HEK293 (cell line): ENCODE results near the gene L2HGDH.

Experiments used
- REST ChIP-seq: fragments of 450-650 bp; formaldehyde crosslinking; IDR thresholded peaks from 2 replicates; pipeline ENCODE4 v1.5.1; 2016; ENCODE audit warnings: missing biosample characterization, missing genetic modification characterization
- ZNF426 ChIP-seq: fragments of 450-650 bp; formaldehyde crosslinking; IDR thresholded peaks from 2 replicates; pipeline ENCODE4 v1.5.1; 2017; ENCODE audit warnings: missing biosample characterization, missing genetic modification characterization, mild to moderate bottlenecking, inconsistent platforms, moderate library complexity
- ZNF660 ChIP-seq: fragments of 450-650 bp; IDR thresholded peaks from 2 replicates; pipeline ENCODE4 v1.5.1; 2018; ENCODE audit warnings: missing biosample characterization, mild to moderate bottlenecking, missing genetic modification characterization
- TF ChIP-seq, protein P1 (sequence below): fragments of 450-650 bp; formaldehyde crosslinking; IDR thresholded peaks from 2 replicates; pipeline ENCODE4 v1.5.1; 2016; ENCODE audit warnings: missing biosample characterization, missing genetic modification characterization

DNA sequence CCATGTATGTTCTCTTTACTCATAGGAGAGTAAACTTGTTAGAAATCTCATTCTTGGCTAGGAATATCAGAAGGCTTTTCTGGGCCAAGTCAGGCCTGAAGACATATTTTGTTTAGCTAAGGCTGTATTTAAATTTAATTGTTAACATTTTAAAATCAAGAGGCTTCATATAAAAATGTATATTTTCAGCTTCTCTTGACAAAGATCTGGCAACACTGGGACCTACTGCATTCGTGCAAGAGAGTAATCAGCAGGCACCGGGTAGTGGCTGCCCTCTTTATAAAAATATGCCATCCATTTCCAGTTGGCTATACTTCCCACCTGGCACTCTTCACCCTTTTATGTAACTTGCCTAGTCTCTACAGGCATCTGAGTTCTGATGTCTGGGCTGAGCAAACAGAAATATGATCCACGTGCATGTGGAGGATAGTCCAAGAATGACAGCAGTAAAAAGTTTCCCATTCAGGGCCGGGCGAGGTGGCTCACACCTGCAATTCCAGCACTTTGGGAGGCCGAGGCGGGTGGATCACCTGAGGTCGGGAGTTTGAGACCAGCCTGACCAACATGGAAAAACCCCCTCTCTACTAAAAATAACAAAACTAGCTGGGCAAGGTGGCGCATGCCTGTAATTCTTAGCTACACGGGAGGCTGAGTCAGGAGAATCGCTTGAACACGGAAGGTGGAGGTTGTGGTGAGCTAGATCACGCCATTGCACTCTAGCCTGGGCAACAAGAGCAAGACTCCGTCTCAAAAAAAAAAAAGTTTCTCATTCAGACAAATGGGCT lies 78.7 kb downstream of the L2HGDH start:
- TF ChIP-seq, protein P1, sequence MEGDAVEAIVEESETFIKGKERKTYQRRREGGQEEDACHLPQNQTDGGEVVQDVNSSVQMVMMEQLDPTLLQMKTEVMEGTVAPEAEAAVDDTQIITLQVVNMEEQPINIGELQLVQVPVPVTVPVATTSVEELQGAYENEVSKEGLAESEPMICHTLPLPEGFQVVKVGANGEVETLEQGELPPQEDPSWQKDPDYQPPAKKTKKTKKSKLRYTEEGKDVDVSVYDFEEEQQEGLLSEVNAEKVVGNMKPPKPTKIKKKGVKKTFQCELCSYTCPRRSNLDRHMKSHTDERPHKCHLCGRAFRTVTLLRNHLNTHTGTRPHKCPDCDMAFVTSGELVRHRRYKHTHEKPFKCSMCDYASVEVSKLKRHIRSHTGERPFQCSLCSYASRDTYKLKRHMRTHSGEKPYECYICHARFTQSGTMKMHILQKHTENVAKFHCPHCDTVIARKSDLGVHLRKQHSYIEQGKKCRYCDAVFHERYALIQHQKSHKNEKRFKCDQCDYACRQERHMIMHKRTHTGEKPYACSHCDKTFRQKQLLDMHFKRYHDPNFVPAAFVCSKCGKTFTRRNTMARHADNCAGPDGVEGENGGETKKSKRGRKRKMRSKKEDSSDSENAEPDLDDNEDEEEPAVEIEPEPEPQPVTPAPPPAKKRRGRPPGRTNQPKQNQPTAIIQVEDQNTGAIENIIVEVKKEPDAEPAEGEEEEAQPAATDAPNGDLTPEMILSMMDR (tag by site-specific recombination): no peak
- TF ChIP-seq REST (tag by site-specific recombination): no peak
- no peak for TF ChIP-seq ZNF426 (tag by site-specific recombination)
- no peak for TF ChIP-seq ZNF660
